Measurements from ENCODE around the gene TMOD3. TPM values are rescaled to one million over a fixed set of nuclear protein-coding genes. Genes with fewer than 3 reads are reported as not detected.

The TMOD3 gene
- polyA plus RNA-seq, 2 of the 4 experiments (the other 2 are of a cell fraction), result 57.5 to 111 TPM

- no peak overlapping the region for H3K4me2 ChIP-seq
- TF ChIP-seq ZFP36 (IDR thresholded peaks at IDR 0.05; ENCODE audit: borderline replicate concordance, partially characterized antibody) (no peak), ESRRA (IDR thresholded peaks at IDR 0.05; ENCODE audit: borderline replicate concordance, low read length) (no peak), MAX (IDR thresholded peaks at IDR 0.05) (no peak), ZSCAN20 (CRISPR knock-in tag; IDR thresholded peaks at IDR 0.05) (no peak), FOXS1 (CRISPR knock-in tag; IDR thresholded peaks at IDR 0.05) (no peak), HMGXB4 (CRISPR knock-in tag; IDR thresholded peaks at IDR 0.05; ENCODE audit: borderline replicate concordance) (no peak), HOXA7 (CRISPR knock-in tag; IDR thresholded peaks at IDR 0.05) (no peak), KDM5A (IDR thresholded peaks at IDR 0.05) (no peak), PBX3 (IDR thresholded peaks at IDR 0.05) (no peak), RCOR1 (IDR thresholded peaks at IDR 0.05; ENCODE audit: low read depth, low read length) (no peak), ZNF302 (CRISPR knock-in tag; IDR thresholded peaks at IDR 0.05) (no peak), EP300 (IDR thresholded peaks at IDR 0.05) (no peak), CBX2 (IDR thresholded peaks at IDR 0.05; ENCODE audit: borderline replicate concordance, low read depth) (no peak), EHF (CRISPR knock-in tag; IDR thresholded peaks at IDR 0.05) (no peak)
- POLR2A ChIA-PET, result no interaction called here
- H3K27ac ChIP-seq, result no peak overlapping the region
- WGBS (ENCODE audit: missing lambda C conversion rate), result 84% methylated on average over 2 of the region's 2 CpGs
- H3K9me3 ChIP-seq, result no peaks in the 10 kb centered on the region
- DNase-seq (ENCODE audit: low read depth in 1 of 2, low spot score in 1 of 2) (no peak), FAIRE-seq (peak; percentile 65), ATAC-seq (no peak)
- H3K4me3 ChIP-seq, result no peak overlapping the region
- no peaks in the 10 kb centered on the region for H3K4me1 ChIP-seq
- CTCF ChIA-PET, result interaction anchor here (0.7 to 2.0 kb wide), 7 partner anchors 11 to 163 kb away, joined by 3 to 10 read pairs (median 3); no protein-coding TSS in a partner anchor
These were observed 16.9 kb upstream of the TMOD3 start for GRCh38 chr15:51812598-51812997.

- DNase-seq (ENCODE audit: low read depth in 1 of 2, low spot score in 1 of 2) (no peak), FAIRE-seq (peak; percentile 61), ATAC-seq (no peak)
- POLR2A ChIA-PET, result no interaction called here
- Histone ChIP-seq H3K4me1 (no peaks in the 10 kb centered on the region), H3K4me3 (no peak overlapping the region), H3K4me2 (no peak overlapping the region), H3K9me3 (no peaks in the 10 kb centered on the region), H3K27ac (no peak overlapping the region)
- TF ChIP-seq ATOH8 (CRISPR knock-in tag; IDR thresholded peaks at IDR 0.05; ENCODE audit: low read depth) (no peak), E2F6 (IDR thresholded peaks at IDR 0.05; ENCODE audit: borderline replicate concordance, low read depth) (no peak), HOXB13 (CRISPR knock-in tag; IDR thresholded peaks at IDR 0.05; ENCODE audit: low read depth) (no peak), NFE2L2 (conservative IDR thresholded peaks at IDR 0.05; ENCODE audit: low read length) (no peak), RARB (CRISPR knock-in tag; IDR thresholded peaks at IDR 0.05) (no peak), MAX (IDR thresholded peaks at IDR 0.05) (no peak), PHF8 (IDR thresholded peaks at IDR 0.05; ENCODE audit: borderline replicate concordance, low read depth) (no peak), GATA3 (IDR thresholded peaks at IDR 0.05; ENCODE audit: borderline replicate concordance) (no peak), SREBF2 (IDR thresholded peaks at IDR 0.05) (no peak), FOSB (CRISPR knock-in tag; IDR thresholded peaks at IDR 0.05) (no peak), USF2 (IDR thresholded peaks at IDR 0.05) (no peak), CBX2 (IDR thresholded peaks at IDR 0.05; ENCODE audit: borderline replicate concordance, low read depth) (no peak), RNF2 (IDR thresholded peaks at IDR 0.05; ENCODE audit: borderline replicate concordance, low read depth) (no peak), HOXB5 (CRISPR knock-in tag; IDR thresholded peaks at IDR 0.05) (no peak), BCL3 (IDR thresholded peaks at IDR 0.05) (no peak), FOXS1 (CRISPR knock-in tag; IDR thresholded peaks at IDR 0.05) (no peak), MAZ (IDR thresholded peaks at IDR 0.05; ENCODE audit: borderline replicate concordance, low read depth, low read length) (no peak), POLR2AphosphoS2 (conservative IDR thresholded peaks at IDR 0.05; ENCODE audit: low read length) (no peak), HMGXB4 (CRISPR knock-in tag; IDR thresholded peaks at IDR 0.05; ENCODE audit: borderline replicate concordance) (no peak)
- CTCF ChIA-PET, result interaction anchor here (0.9 to 2.1 kb wide), 7 partner anchors 10 to 103 kb away, joined by 4 to 12 read pairs (median 5); no protein-coding TSS in a partner anchor
- WGBS (ENCODE audit: missing lambda C conversion rate), result 71% methylated on average over 3 of the region's 3 CpGs
These were observed 14.8 kb upstream of the TMOD3 start for GRCh38 chr15:51814606-51815005.
